ENCODE measurements around the gene JARID2.

GRCh38 chr6:15338476-15338875 lies 92.6 kb downstream of the JARID2 start:
- TF ChIP-seq CTCF (IDR thresholded peaks at IDR 0.05) (no peak), POLR2A (IDR thresholded peaks at IDR 0.05) (no peak)

Measured in heart left ventricle (tissue), 13 donors.